ENCODE data around the gene PADI1.

PADI1 gene

DNA sequence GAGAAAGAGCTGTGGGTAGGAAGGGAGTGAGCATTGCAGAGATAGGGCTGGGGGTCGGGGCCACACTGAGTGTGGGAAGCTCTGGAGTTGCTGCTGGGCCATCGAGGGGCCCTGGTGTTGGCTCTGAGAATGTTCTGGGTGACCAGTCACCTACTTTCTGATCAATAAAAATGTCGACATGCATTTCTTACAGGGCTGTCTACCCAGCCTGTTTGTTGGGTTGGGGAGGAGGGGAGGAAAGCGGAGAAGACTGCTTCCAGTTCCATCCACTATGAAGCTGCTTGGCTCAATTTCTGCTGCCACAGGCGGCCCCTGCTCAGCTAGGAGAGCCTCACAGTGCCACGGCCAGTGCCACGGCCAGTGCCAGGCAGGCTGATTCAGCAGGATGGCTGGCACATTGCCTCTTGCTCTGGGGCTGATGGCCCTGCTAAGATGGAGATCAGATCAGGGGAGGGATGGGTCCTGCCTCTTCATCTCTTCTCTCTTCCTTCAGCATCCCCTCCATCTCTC is 40.9 kb downstream of the PADI1 start:
- no peak for DNase-seq

GRCh38 chr1:17246971-17247370 is 42.0 kb downstream of the PADI1 start:
- DNase-seq = no peak

DNA sequence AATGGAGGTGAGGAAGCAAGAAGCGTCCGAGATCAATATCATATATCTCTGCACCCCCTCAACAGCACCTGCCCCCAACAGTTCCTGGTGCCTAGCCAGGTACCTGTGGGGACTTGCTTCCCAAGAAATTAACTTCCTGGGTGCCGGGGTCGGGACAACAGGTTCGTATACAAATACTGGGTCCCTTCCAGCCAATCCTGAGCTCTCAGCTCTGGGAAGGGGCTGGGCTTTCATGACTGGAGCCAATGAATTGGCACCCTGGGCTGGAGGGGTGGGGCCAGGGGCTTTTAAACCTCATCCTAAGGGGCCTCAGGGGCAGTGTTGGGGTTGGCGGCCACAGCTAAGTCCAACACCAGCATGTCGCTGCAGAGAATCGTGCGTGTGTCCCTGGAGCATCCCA is 43.9 kb downstream of the PADI1 start, which contains the start of gene PADI3:
TSS of gene PADI3 (plus strand) at position 318 of the 400 bp plus-strand sequence. CDS start at position 358, 40 bp downstream.
- no peak for DNase-seq

DNA sequence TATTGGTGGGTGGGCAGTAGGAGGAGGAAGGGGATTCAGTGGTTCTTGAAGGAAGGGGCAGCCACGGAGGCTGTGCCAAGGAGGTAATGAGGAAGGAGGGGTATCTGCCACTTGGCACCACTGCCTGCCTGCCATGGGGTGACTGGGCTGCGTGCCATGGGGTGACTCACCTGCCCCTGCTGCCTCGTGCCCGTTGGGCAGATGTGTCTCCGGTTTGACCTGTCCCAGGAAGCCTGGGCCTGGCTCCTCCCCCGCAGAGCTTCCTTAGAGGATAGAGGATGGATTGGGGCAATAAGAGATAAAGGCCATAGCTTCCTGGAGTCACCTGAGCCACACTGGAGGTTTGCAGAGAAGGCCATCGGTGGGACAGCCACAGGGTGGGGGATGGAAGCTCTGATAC is 45.7 kb downstream of the PADI1 start:
- no peak for DNase-seq

DNA sequence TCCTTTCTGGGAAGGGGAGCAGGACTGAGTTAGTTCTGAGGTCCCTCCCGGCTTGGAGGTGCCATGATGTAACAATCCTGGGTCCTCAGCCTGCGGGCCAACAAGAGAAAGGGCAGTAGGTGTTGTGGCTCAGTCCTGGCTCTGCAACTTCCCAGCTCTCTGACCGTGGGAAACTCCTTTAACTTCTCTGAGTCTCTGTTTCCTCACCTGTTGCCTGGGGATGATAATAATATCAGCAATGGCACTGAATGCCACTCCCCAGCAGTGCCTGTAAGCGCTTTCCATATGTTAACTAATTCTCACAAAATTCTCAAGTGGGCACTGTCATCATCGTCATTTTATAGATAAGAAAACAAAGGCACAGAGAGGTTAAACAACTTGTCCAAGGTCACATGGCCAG is 46.3 kb downstream of the PADI1 start:
- DNase-seq = no peak

- DNase-seq = no peak
Measured at GRCh38 chr1:17251701-17252376, 46.9 kb downstream of the PADI1 start.

DNA sequence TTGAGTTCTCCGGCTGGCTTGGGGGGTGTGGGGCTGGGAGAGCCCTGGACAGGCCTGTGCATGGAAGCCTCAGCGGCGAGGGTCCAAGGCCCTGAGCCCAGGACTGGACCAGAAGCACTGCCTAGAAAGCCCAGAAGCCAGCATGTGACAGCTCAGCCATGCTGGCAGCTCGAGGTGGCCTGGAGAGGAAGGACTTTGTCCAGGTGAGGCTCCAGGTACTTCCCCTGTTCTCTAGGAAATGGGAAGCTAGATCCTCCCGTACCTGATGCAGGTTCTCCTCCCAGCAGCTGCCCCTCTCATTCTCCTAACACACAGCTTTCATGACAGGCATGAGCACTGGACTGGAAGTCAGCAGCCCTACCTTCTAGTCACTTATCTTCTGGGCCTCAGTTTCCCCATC is 50.4 kb downstream of the PADI1 start:
- DNase-seq = no peak

DNA sequence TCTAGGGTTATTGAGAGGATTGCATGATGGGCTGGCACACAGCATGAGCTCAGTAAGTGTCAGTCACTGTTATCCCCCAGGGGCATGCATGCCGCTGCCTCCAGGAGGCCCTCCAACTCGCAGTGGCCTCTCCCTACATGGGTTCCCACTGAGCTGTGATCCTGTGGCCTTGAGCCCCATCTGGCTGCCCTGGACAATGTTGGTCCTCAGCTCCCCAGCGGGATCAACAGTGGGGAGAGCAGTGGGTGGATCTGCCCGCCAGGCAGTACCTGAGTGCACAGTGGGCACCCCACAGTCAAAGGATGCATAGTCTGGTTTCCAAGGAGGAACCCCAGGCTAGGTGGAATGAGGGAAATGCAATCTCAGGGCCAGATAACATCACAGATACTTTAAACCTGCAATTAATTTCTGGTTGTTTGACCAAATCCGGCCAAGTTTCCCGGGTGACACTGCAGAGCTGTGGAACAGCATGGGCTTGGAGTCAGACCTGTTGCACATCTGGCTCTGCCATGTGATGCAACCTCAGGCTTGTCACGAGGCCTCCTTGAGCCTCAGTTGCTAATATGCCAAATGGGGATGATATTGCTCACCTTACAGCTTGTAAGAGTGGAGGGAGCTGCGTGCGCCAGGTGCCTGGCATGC is 53.3 kb downstream of the PADI1 start:
- no peak for DNase-seq

- DNase-seq = no peak
Measured at GRCh38 chr1:17258758-17259130, 53.8 kb downstream of the PADI1 start.

GRCh38 chr1:17259233-17259873 is 54.4 kb downstream of the PADI1 start:
- no peak for DNase-seq

DNA sequence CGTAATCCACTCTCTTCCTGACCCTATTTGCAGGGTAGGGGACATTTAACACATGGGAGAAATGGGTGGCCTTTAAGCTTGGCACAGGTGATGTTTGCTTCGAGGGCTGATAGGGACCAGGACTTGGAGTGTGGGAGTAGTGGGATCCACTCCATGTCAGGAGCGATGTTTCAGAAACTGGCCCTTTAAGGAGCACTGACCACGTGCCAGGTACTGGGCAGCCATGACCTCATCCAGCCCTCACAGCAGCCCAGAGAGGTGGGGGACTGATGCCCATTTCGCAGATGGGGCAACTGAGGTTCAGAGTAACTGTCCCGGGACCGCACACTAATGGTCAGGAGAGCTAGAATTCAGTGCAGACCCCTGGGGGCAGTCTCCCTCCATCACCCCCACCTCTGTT is 55.3 kb downstream of the PADI1 start:
- DNase-seq = no peak

GRCh38 chr1:17260738-17261137 is 55.8 kb downstream of the PADI1 start:
- no peak for DNase-seq

DNA sequence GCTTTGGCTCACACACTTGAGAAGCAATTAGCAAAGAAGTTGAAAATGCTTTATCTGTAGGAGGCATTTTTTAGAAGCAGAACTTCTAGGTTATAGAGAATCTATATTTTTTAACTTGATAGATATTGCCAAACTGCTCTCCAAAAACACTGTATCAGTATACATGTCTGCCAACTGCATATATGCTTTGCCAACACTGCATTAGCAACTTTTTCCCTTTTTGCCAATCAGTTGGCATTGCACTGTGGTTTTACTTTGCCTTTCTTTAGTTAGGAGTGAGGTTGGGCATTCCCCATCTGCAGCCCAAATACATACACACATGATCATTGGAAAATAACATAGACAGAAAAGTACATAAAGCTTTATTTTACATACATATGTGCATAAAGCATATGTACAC is 59.0 kb downstream of the PADI1 start:
- DNase-seq = no peak

GRCh38 chr1:17264470-17264869 is 59.5 kb downstream of the PADI1 start:
- no peak for DNase-seq

- DNase-seq = no peak
Measured at GRCh38 chr1:17265162-17265561, 60.2 kb downstream of the PADI1 start.

GRCh38 chr1:17265950-17266349 is 61.0 kb downstream of the PADI1 start:
- no peak for DNase-seq

- no peak for DNase-seq
Measured at GRCh38 chr1:17270891-17271765, 66.2 kb downstream of the PADI1 start.

DNA sequence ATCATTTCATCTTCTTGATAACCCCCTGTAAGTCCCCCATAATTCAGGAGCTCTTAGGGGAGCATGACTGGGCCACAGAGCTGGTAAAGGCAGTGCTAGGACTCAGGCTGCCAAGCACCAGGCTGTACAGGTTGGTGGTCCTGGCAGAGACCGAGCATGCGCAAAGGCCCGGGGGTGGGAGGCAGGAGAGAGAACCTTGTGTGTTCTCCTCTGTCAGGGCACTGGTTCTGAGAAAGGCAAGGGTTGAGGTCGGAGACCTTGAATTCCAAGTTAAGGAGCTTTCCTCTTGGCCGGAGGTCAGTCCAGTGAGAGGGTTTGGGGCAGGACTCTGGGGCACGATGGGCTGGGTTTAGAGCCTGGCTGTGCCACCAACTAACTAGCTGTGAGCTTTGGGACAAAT is 67.1 kb downstream of the PADI1 start:
- DNase-seq = no peak

- no peak for DNase-seq
Measured at GRCh38 chr1:17272646-17273045, 67.7 kb downstream of the PADI1 start.

DNA sequence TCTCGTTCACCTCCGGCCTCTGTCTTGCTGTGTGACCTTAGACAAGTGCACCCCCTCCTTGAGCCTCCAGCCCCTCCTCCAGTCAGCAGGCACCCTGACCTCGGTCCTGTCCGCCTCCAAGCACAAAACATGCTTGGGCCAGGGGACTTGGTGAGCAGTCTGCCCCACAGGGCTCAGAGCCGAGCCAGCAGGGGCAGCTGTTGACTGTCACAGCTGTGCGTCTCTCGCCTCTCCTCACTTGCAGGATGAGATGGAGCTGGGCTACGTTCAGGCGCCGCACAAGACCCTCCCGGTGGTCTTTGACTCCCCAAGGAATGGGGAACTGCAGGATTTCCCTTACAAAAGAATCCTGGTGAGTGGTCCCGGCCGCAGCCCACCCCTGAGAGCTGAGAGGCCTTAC is 68.2 kb downstream of the PADI1 start:
- no peak for DNase-seq

GRCh38 chr1:17274186-17275170 is 69.5 kb downstream of the PADI1 start:
- DNase-seq = peak; percentile 10

- DNase-seq = no peak
Measured at GRCh38 chr1:17276568-17276967, 71.6 kb downstream of the PADI1 start.
